AG04449 (cell line): ENCODE data around the gene PLXDC2.

ENCODE experiments used
- CTCF ChIA-PET: fragments of 350-600 bp; formaldehyde crosslinking; extraction: SDS; loops from one replicate; lab custom pipeline; 2021; ENCODE audit warnings: antibody characterized with exemption; lab: Yijun Ruan, JAX
- POLR2A ChIA-PET: fragments of 400-600, 350-600 bp; formaldehyde crosslinking; extraction: SDS; loops from one replicate; lab custom pipeline; 2020; ENCODE audit warnings: antibody characterized with exemption, inconsistent platforms; lab: Yijun Ruan, JAX
- DNase-seq: peaks from one replicate; pipeline ENCODE4 v3.0.0-alpha.2; 2010; ENCODE audit warnings: low read depth, low spot score
- H3K4me3 ChIP-seq: 2 replicates; pipeline ENCODE4 v1.5.1; 2011; ENCODE audit warnings: low read depth, mild to moderate bottlenecking, control low read depth, low read length
- CTCF ChIP-seq: IDR thresholded peaks from one replicate; pipeline ENCODE4 v1.5.1; 2011; ENCODE audit warnings: mild to moderate bottlenecking, moderate library complexity, low read length, control low read depth, inconsistent platforms; ENCODE audit not compliant: insufficient read depth; ENCODE audit errors: missing control alignments

The PLXDC2 gene

GRCh38 chr10:20084451-20084850 lies 268.2 kb downstream of the PLXDC2 start:
- ChIA-PET CTCF (no interaction called here), POLR2A (no interaction called here)
- TF ChIP-seq CTCF = no peak
- no peak for DNase-seq
- H3K4me3 ChIP-seq = no peak overlapping the region

DNA sequence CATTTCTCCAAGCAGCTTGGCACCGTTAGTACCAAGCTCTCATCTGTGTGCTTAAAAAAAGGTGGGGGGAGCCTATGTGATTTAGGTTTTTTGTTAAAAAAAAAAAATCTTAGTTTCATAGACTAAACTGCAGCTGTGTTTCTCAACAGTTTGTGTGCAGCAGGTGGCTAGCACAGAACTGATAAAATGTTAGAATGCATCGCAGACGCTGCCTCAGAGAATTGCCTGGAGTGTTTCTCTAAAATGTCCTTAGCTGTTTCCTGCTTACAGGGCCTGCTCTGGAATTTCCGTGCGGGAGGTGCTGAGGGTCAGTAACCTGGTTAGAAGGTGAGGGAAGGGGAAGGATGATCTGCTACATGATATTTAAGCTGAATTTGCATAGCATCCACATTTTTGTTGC lies 268.9 kb downstream of the PLXDC2 start:
- ChIA-PET POLR2A (no interaction called here), CTCF (no interaction called here)
- no peak for DNase-seq
- H3K4me3 ChIP-seq = no peak overlapping the region
- no peak for TF ChIP-seq CTCF

GRCh38 chr10:20087353-20087752 lies 271.1 kb downstream of the PLXDC2 start:
- no peak for TF ChIP-seq CTCF
- DNase-seq = no peak
- CTCF ChIA-PET = no interaction called here
- H3K4me3 ChIP-seq = no peak overlapping the region
- POLR2A ChIA-PET = no interaction called here

DNA sequence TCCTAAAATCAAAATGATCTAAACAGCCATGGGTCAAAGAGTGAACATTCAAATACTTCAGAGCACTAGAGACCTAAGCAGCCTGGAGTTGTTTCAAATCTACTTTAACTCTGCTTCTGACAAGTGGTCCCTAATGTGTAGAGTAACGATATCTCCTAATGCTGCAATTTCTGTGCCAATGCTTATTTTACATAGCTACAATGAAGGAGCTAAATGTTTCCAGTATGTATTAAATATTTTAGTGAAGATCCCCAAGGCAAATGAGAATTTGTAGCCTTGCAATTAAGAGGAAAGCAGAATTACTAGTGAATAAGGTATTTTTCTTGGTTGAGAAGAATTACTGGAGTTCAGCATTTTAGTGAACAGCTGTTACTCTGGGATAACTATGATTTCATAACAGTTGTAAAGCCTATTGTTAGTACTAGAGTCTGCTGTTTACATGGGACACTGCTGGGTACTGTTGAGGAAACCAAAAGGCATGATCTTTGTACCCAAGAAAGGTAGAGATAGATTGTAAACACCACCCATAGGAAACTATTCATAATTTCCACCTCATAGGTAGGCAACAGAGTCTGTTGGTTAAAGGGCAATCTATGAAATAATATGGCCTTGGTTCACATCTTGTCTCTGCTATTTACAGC lies 271.9 kb downstream of the PLXDC2 start:
- ChIA-PET POLR2A (no interaction called here), CTCF (no interaction called here)
- no peak for TF ChIP-seq CTCF
- no peak overlapping the region for H3K4me3 ChIP-seq
- no peak for DNase-seq

- ChIA-PET CTCF (no interaction called here), POLR2A (no interaction called here)
- no peak for DNase-seq
- H3K4me3 ChIP-seq = no peak overlapping the region
- no peak for TF ChIP-seq CTCF
Observed at GRCh38 chr10:20089879-20090278, 273.6 kb downstream of the PLXDC2 start.

- DNase-seq = no peak
- H3K4me3 ChIP-seq = no peak overlapping the region
- CTCF ChIA-PET = no interaction called here
- TF ChIP-seq CTCF = no peak
- POLR2A ChIA-PET = no interaction called here
Observed at GRCh38 chr10:20090831-20091230, 274.6 kb downstream of the PLXDC2 start.
